Gastroesophageal sphincter (tissue), 3 donors: Measurements from ENCODE around the gene C3orf62.

Experiments used
- POLR2A ChIP-seq, 2 donors: fragments of 450-650 bp; IDR thresholded peaks; one replicate each; pipeline ENCODE4 v1.6.1; 2017; ENCODE audit warnings: antibody characterized with exemption in 2 of 2, mild to moderate bottlenecking in 2 of 2, moderate library complexity in 1 of 2
- TF ChIP-seq, protein P1 (sequence below), 4 experiments: fragments of 200-600 bp in 2 of 4; fragments of 450-650 bp in 2 of 4; sonication (generic) in 1 of 4; IDR thresholded peaks; one replicate each; pipeline ENCODE4 v1.5.1; 2017 to 2019; ENCODE audit warnings: antibody characterized with exemption in 4 of 4, mild to moderate bottlenecking in 2 of 4, moderate library complexity in 2 of 4

DNA sequence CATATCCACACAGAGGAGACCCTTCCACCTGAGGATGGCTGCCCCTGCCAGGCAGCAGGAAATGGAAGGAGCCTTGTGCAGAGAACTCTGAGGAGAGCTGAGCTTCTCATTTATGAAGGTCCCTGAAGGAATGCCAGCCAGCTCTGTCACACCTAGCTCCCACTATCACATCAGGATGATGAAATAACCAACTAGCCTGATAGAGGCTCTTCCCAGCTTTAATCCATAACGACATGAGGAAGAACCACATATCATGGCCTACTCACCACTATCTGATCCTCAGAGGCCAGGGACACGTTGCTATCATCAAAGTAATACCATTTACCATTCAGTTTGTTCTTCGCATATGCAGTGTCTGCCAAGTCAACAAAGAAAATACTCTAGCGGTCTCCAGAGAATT lies 1.5 kb upstream of the C3orf62 start:
- TF ChIP-seq, protein P1, sequence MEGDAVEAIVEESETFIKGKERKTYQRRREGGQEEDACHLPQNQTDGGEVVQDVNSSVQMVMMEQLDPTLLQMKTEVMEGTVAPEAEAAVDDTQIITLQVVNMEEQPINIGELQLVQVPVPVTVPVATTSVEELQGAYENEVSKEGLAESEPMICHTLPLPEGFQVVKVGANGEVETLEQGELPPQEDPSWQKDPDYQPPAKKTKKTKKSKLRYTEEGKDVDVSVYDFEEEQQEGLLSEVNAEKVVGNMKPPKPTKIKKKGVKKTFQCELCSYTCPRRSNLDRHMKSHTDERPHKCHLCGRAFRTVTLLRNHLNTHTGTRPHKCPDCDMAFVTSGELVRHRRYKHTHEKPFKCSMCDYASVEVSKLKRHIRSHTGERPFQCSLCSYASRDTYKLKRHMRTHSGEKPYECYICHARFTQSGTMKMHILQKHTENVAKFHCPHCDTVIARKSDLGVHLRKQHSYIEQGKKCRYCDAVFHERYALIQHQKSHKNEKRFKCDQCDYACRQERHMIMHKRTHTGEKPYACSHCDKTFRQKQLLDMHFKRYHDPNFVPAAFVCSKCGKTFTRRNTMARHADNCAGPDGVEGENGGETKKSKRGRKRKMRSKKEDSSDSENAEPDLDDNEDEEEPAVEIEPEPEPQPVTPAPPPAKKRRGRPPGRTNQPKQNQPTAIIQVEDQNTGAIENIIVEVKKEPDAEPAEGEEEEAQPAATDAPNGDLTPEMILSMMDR (IDR thresholded peaks at IDR 0.05), result no peak
- TF ChIP-seq POLR2A (IDR thresholded peaks at IDR 0.05), result no peak
